Cardiac ventricle fibroblast (primary cell): ENCODE data around the gene XCL1. TPM values are rescaled to one million over a fixed set of nuclear protein-coding genes. Genes with fewer than 3 reads are reported as not detected.

ENCODE experiments used
- total RNA-seq: library from RNA; depleted of rRNA; stranded (reverse); fragments of >200 nt; gene quantifications from 2 replicates; pipeline ENCODE4 v1.2.3, GENCODE V29; 2015

XCL1 gene
- not detected in 2 replicates for total RNA-seq

GRCh38 chr1:168576245-168576688, at the start of gene XCL1:
XCL1 (plus strand) TSS chr1:168576605; CDS start chr1:168576638, 33 bp downstream.

GRCh38 chr1:168543840-168544498, 32.4 kb upstream of the XCL1 start, which contains the start of gene XCL2:
XCL2 (minus strand) TSS chr1:168543997; CDS start chr1:168543964, 33 bp downstream.

Other genes with a start within 250 kb of the XCL1 start
- not detected in 2 replicates for gene XCL2, start 32.6 kb upstream of the XCL1 start, total RNA-seq
- 6.1 and 6.5 TPM in 2 replicates for gene DPT, start 152.6 kb downstream of the XCL1 start, total RNA-seq